ENCODE measurements around the gene LRRC8B.

DNA sequence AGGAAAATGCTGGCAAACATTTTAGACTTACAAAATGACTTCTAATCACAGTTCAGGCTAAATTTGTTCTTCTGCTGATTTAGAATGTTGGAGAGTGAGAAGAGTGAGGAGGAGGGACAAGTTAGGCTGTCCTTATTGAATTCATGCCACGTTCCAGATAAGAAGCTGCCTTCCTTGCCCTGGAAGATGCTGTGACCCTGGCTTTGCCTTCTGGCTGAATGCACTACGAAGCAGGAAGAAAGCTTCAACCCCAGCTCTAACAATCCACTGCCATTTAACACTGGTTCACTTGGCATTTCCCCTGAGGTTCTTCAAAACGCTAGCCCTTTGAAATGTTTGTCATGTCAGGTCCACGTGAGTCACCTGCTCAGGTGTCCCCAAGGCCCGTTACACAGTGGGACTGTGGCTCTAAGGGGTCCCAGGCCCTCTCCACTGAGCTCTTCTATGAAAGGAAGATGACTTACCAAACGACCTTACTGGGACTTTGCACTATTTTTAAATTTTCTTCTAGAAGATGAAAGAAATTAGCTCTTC lies 78.3 kb downstream of the LRRC8B start:
- TF ChIP-seq, protein P1, sequence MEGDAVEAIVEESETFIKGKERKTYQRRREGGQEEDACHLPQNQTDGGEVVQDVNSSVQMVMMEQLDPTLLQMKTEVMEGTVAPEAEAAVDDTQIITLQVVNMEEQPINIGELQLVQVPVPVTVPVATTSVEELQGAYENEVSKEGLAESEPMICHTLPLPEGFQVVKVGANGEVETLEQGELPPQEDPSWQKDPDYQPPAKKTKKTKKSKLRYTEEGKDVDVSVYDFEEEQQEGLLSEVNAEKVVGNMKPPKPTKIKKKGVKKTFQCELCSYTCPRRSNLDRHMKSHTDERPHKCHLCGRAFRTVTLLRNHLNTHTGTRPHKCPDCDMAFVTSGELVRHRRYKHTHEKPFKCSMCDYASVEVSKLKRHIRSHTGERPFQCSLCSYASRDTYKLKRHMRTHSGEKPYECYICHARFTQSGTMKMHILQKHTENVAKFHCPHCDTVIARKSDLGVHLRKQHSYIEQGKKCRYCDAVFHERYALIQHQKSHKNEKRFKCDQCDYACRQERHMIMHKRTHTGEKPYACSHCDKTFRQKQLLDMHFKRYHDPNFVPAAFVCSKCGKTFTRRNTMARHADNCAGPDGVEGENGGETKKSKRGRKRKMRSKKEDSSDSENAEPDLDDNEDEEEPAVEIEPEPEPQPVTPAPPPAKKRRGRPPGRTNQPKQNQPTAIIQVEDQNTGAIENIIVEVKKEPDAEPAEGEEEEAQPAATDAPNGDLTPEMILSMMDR (IDR thresholded peaks at IDR 0.05; ENCODE audit: low read depth, low read length), result no peak
- TF ChIP-seq EZH2phosphoT487 (IDR thresholded peaks at IDR 0.05; ENCODE audit: low read depth), result no peak
